ENCODE measurements around the gene TNFRSF12A. TPM values are rescaled to one million over a fixed set of nuclear protein-coding genes. Genes with fewer than 3 reads are reported as not detected.

TNFRSF12A gene
- total and polyA plus RNA-seq, 2 of the 13 experiments (the other 11 are each of a cell fraction or from before 2014, with no cell fraction given): 61.9 to 66.0 TPM

GRCh38 chr16:3020604-3021448 is 658 bp downstream of the TNFRSF12A start (continued):
- TF ChIP-seq ZNF317 (CRISPR knock-in tag; IDR thresholded peaks at IDR 0.05) (no peak; the same call in 1 of the 2 replicates), MYNN (CRISPR knock-in tag; IDR thresholded peaks at IDR 0.05; ENCODE audit: low read depth) (no peak), ZNF605 (CRISPR knock-in tag; IDR thresholded peaks at IDR 0.05) (no peak), NFIB (CRISPR knock-in tag; IDR thresholded peaks at IDR 0.05; ENCODE audit: borderline replicate concordance) (no peak), SMAD3 (CRISPR knock-in tag; IDR thresholded peaks at IDR 0.05) (peak; percentile 19; the same call in 1 of the 2 replicates), HDAC6 (IDR thresholded peaks at IDR 0.05; ENCODE audit: low read depth, low read length) (no peak), SNAI1 (CRISPR knock-in tag; IDR thresholded peaks at IDR 0.05; ENCODE audit: borderline replicate concordance) (no peak), DRAP1 (CRISPR knock-in tag; IDR thresholded peaks at IDR 0.05) (peak; percentile 14), ZBTB8A (CRISPR knock-in tag; IDR thresholded peaks at IDR 0.05; ENCODE audit: borderline replicate concordance, low read depth) (no peak), ZFP36L1 (CRISPR knock-in tag; IDR thresholded peaks at IDR 0.05) (peak; percentile 76; the same call in 1 of the 2 replicates), SRY (CRISPR knock-in tag; IDR thresholded peaks at IDR 0.05) (no peak; the same call in 1 of the 2 replicates), MXD1 (CRISPR knock-in tag; IDR thresholded peaks at IDR 0.05) (no peak), ZNF737 (CRISPR knock-in tag; IDR thresholded peaks at IDR 0.05; ENCODE audit: borderline replicate concordance) (0 out of 2 replicates have a peak, but pooled peaks have one; percentile 65), EED (CRISPR knock-in tag; IDR thresholded peaks at IDR 0.05) (no peak), SATB2 (CRISPR knock-in tag; IDR thresholded peaks at IDR 0.05) (peak; percentile 79), ZNF17 (CRISPR knock-in tag; IDR thresholded peaks at IDR 0.05) (0 out of 2 replicates have a peak, but pooled peaks have one; percentile 45), ZHX2 (IDR thresholded peaks at IDR 0.05; ENCODE audit: low read depth) (peak; percentile 48; the same call in 1 of the 2 replicates), ZHX2 (CRISPR knock-in tag; IDR thresholded peaks at IDR 0.05; ENCODE audit: borderline replicate concordance) (0 out of 2 replicates have a peak, but pooled peaks have one; percentile 65), SRF (IDR thresholded peaks at IDR 0.05; ENCODE audit: low read depth, low read length) (no peak)
- TF ChIP-seq, protein P1, sequence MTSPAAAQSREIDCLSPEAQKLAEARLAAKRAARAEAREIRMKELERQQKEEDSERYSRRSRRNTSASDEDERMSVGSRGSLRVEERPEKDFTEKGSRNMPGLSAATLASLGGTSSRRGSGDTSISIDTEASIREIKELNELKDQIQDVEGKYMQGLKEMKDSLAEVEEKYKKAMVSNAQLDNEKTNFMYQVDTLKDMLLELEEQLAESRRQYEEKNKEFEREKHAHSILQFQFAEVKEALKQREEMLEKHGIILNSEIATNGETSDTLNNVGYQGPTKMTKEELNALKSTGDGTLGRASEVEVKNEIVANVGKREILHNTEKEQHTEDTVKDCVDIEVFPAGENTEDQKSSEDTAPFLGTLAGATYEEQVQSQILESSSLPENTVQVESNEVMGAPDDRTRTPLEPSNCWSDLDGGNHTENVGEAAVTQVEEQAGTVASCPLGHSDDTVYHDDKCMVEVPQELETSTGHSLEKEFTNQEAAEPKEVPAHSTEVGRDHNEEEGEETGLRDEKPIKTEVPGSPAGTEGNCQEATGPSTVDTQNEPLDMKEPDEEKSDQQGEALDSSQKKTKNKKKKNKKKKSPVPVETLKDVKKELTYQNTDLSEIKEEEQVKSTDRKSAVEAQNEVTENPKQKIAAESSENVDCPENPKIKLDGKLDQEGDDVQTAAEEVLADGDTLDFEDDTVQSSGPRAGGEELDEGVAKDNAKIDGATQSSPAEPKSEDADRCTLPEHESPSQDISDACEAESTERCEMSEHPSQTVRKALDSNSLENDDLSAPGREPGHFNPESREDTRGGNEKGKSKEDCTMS (CRISPR knock-in tag; conservative IDR thresholded peaks at IDR 0.05): no peak

All from HepG2 (cell line).